CD8-positive, alpha-beta memory T cell (primary cell): ENCODE data around the gene TDRKH. TPM values are rescaled to one million over a fixed set of nuclear protein-coding genes. Genes with fewer than 3 reads are reported as not detected.

ENCODE experiments used
- CTCF ChIA-PET: fragments of 350-600 bp; sonication (Branson Sonifier 250); formaldehyde crosslinking; loops from one replicate; lab custom pipeline; 2021; ENCODE audit warnings: antibody characterized with exemption; lab: Charles Lee
- POLR2A ChIA-PET: fragments of 350-600 bp; sonication (Branson Sonifier 250); formaldehyde crosslinking; loops from one replicate; lab custom pipeline; 2021; ENCODE audit warnings: antibody characterized with exemption; lab: Charles Lee
- DNase-seq, 5 donors: peaks; one replicate each; pipeline versions ENCODE4 v3.0.0 to v3.0.0-alpha.2; 2020 to 2022; ENCODE audit warnings: mixed read lengths in 1 of 5
- H3K27ac ChIP-seq: one replicate; pipeline ENCODE4 v1.7.0; 2013; ENCODE audit warnings: low read depth, mild to moderate bottlenecking, low read length, moderate library complexity
- H3K27me3 ChIP-seq: 2 replicates; pipeline ENCODE4 v1.7.0; 2013; ENCODE audit warnings: low read length, mild to moderate bottlenecking; ENCODE audit not compliant: insufficient read depth, poor library complexity, severe bottlenecking
- H3K36me3 ChIP-seq: 2 replicates; pipeline ENCODE4 v1.7.0; 2013; ENCODE audit warnings: mild to moderate bottlenecking, low read length, moderate library complexity; ENCODE audit not compliant: insufficient read depth
- H3K4me1 ChIP-seq: 2 replicates; pipeline ENCODE4 v1.7.0; 2013; ENCODE audit warnings: mild to moderate bottlenecking, low read length, moderate library complexity; ENCODE audit not compliant: insufficient read depth
- H3K4me3 ChIP-seq: 2 replicates; pipeline ENCODE4 v1.7.0; 2013; ENCODE audit warnings: mild to moderate bottlenecking, low read length
- H3K9me3 ChIP-seq: 2 replicates; pipeline ENCODE4 v1.7.0; 2013; ENCODE audit warnings: mild to moderate bottlenecking, low read length
- H3K27ac Mint-ChIP-seq, 8 donors: one replicate each; pipeline ENCODE4 v1.8.0; 2020 to 2021; ENCODE audit warnings: mixed read lengths in 8 of 8, mild to moderate bottlenecking in 6 of 8, inconsistent platforms in 3 of 8, moderate library complexity in 3 of 8
- H3K27me3 Mint-ChIP-seq, 2 donors: one replicate each; pipeline ENCODE4 v1.8.0; 2020 to 2021; ENCODE audit warnings: mixed read lengths in 2 of 2, mild to moderate bottlenecking in 1 of 2, moderate library complexity in 1 of 2
- H3K36me3 Mint-ChIP-seq, 3 donors: one replicate each; pipeline ENCODE4 v1.8.0; 2020 to 2021; ENCODE audit warnings: mixed read lengths in 3 of 3, inconsistent platforms in 1 of 3, mild to moderate bottlenecking in 1 of 3
- H3K4me1 Mint-ChIP-seq, 3 donors: one replicate each; pipeline ENCODE4 v1.8.0; 2020 to 2021; ENCODE audit warnings: mixed read lengths in 3 of 3, inconsistent platforms in 1 of 3, mild to moderate bottlenecking in 1 of 3
- H3K4me3 Mint-ChIP-seq, 7 donors: one replicate each; pipeline ENCODE4 v1.8.0; 2020 to 2021; ENCODE audit warnings: mixed read lengths in 7 of 7, mild to moderate bottlenecking in 6 of 7, moderate library complexity in 4 of 7, inconsistent platforms in 2 of 7
- H3K9me3 Mint-ChIP-seq, 5 donors: one replicate each; pipeline ENCODE4 v1.8.0; 2020 to 2022; ENCODE audit warnings: mixed read lengths in 5 of 5, mild to moderate bottlenecking in 3 of 5, moderate library complexity in 2 of 5, inconsistent platforms in 1 of 5
- polyA plus RNA-seq: library from polyadenylated mRNA; unstranded; fragments of 300-500 nt; fragmentation: Illumina TruSeq; gene quantifications from one replicate; pipeline ENCODE4 v1.2.3, GENCODE V29; 2021
- total RNA-seq, 2 experiments: library from RNA; stranded (reverse); gene quantifications; one replicate each; pipeline ENCODE4 v1.2.3, GENCODE V29; 2021

TDRKH gene
- total and polyA plus RNA-seq, 3 experiments from 2014 or later, result 16.4 to 20.5 (median 17.4) TPM

DNA sequence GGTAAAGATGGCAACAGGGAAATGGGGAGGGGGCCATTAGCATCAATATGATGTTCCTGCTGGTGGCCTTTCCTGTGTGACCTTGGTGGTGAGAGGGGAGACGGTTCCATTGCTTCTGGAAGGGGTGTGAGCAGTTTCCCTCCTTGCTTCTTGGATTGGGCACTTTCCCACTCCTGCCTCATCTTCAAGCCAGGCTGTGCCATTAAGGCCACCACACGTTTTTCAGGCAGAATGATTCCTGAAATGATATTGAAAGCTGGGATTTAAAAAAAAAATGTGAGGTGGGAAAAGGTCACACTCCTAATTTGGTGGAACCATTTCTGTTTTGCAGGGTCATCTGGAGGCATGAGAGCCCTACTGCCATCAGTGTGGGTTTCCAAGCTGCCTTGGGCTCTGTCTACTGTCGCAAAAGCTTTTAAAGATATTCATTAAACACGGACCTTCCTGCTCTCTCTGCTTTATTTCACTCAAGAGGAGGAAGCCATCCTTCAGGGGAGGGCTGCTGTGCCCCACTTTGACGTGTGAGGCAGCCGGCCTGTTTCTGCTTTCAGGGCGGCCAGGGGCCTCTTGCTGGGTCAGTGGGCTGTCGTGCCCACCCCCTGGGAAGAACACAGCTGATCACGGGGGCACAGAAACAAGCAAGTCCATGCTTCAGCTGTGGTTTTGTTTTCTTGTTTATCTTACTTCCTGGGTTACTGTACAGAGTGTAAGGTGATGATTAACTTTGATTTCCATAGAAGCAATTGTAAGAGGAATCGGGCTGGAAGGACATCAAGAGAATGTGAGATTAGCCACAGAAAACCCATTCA lies 60.9 kb downstream of the TDRKH start:
- Histone ChIP-seq H3K4me1 (no peaks in the 10 kb centered on the region), H3K9me3 (no peaks in the 10 kb centered on the region), H3K27ac (no peak overlapping the region), H3K36me3 (no peaks in the 10 kb centered on the region), H3K4me3 (no peak overlapping the region), H3K27me3 (peaks cover 7% of the 10 kb centered on the region)
- CTCF ChIA-PET, result no interaction called here
- Mint-ChIP-seq H3K9me3 (peaks cover 0 to 3% (median 0%) of the 10 kb centered on the region in 5 donors), H3K27me3 (peaks cover 45 to 80% of the 10 kb centered on the region in 2 donors), H3K36me3 (no peaks in the 10 kb centered on the region), H3K27ac (no peak overlapping the region), H3K4me1 (no peaks in the 10 kb centered on the region), H3K4me3 (no peak overlapping the region)
- DNase-seq, result no peak
- POLR2A ChIA-PET, result no interaction called here

DNA sequence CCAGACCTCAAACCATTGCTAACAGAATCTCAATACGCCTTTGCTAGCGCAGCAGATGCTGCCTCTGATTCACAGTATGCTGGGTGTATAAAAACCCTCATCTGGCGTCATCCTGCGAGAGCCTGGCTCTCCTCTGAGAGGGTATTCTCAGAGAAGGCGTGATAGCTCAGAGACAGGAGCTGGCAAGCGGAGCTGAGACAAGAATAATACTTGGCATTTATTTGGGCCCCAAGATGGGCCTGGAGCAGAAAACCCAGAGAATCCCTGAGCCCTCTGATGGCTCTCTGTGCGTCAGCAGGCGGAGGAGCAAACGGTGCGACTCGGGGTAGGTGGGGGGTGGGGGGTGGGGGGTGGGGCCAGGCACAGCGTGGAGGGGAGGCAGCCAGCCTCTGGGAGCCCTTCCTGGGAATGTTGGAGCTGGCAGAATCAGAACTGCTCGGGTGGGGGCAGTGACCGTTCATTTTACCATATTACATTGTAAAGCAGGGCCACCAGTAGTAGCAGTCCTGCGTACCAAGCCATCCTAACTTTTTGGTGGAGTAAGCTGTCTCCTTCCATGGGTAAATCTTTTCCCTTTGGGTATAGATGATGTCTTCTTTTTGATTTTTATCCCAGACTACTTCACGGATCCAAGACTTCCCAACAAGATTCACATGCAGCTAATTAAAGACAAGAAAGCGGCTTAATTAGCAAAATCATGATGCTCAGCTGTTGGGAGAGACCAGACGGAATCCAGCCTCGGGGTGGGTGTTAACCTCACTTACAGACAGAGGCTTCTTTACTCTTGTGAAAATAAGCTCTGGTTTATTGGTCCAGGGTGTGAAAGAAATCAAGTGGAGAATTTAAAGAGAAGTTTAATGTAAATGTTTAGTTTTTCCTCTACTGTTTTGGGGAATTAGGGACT lies 61.9 kb downstream of the TDRKH start:
- Histone ChIP-seq H3K4me3 (no peak overlapping the region), H3K9me3 (no peaks in the 10 kb centered on the region), H3K27me3 (peaks cover 16% of the 10 kb centered on the region), H3K27ac (no peak overlapping the region), H3K4me1 (no peaks in the 10 kb centered on the region), H3K36me3 (no peaks in the 10 kb centered on the region)
- Mint-ChIP-seq H3K36me3 (no peaks in the 10 kb centered on the region), H3K27ac (peak overlapping the region in 1 of 8 donors; percentile 66), H3K4me1 (no peaks in the 10 kb centered on the region), H3K9me3 (peaks cover 0 to 3% (median 0%) of the 10 kb centered on the region in 5 donors), H3K27me3 (peaks cover 52 to 84% of the 10 kb centered on the region in 2 donors), H3K4me3 (no peak overlapping the region)
- CTCF ChIA-PET, result no interaction called here
- DNase-seq, result no peak
- POLR2A ChIA-PET, result no interaction called here

DNA sequence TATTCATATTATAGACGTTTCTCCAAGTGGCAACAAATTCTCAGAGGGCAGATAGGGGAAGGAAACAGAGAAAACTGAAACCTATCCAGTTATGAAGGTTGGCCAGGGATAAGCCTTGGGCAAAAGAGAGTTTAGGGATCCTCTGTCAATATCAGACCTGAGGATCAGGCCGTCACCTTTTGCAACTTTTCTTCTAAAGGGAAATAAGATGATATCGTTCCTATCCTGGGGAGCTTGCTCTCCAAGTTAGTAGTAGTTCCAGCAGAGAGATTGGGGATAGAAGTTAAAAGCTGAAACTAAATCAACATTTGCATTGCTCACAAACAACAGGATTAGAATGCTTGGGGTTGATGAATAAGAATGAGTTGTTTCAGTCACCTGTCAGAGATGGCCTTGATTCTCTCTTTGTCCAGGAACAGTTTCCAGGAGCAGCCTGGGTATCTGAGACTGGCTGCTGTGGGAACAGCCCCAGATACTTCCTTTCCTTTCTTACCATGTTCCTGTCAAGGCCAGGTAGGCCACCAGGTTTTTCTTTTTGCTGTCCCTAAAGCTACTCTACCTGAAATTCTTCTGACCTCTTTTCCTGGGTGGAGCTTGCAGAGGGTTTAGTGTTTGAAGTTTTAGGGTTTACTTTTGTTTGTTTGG lies 66.5 kb downstream of the TDRKH start:
- H3K4me3 ChIP-seq, result no peak overlapping the region
- H3K4me1 ChIP-seq, result peaks cover 19% of the 10 kb centered on the region
- Mint-ChIP-seq H3K27me3 (peaks cover 35 to 63% of the 10 kb centered on the region in 2 donors), H3K27ac (no peak overlapping the region), H3K36me3 (no peaks in the 10 kb centered on the region), H3K4me3 (no peak overlapping the region), H3K4me1 (peaks cover 19 to 21% (median 20%) of the 10 kb centered on the region in 3 donors), H3K9me3 (peaks cover 0 to 3% (median 0%) of the 10 kb centered on the region in 5 donors)
- no peaks in the 10 kb centered on the region for H3K36me3 ChIP-seq
- no peaks in the 10 kb centered on the region for H3K9me3 ChIP-seq
- H3K27ac ChIP-seq, result no peak overlapping the region
- ChIA-PET CTCF (no interaction called here), POLR2A (no interaction called here)
- H3K27me3 ChIP-seq, result peaks cover 26% of the 10 kb centered on the region
- no peak for DNase-seq

Other genes starting within 250 kb of the TDRKH start
- gene SNX27, start 178.4 kb downstream of the TDRKH start, total RNA-seq, result 10 to 100 TPM; 30.1 to 32.1 TPM
- gene SNX27, start 178.4 kb downstream of the TDRKH start, polyA plus RNA-seq, result 13.7 TPM
- gene CELF3, start 73.7 kb downstream of the TDRKH start, total RNA-seq, result not detected
- not detected for gene CELF3, start 73.7 kb downstream of the TDRKH start, polyA plus RNA-seq
- gene RIIAD1, start 69.0 kb downstream of the TDRKH start, total RNA-seq, result not detected
- gene RIIAD1, start 69.0 kb downstream of the TDRKH start, polyA plus RNA-seq, result not detected
- 100 to 1,000 TPM; 190 to 195 TPM for gene MRPL9, start 27.0 kb downstream of the TDRKH start, total RNA-seq
- gene MRPL9, start 27.0 kb downstream of the TDRKH start, polyA plus RNA-seq, result 132 TPM
- gene LINGO4, start 14.9 kb upstream of the TDRKH start, total RNA-seq, result under 1 TPM in 1 of 2 experiments, not detected in 1; 0.09 TPM
- gene LINGO4, start 14.9 kb upstream of the TDRKH start, polyA plus RNA-seq, result 0.28 TPM
- gene RORC, start 41.3 kb upstream of the TDRKH start, total RNA-seq, result 1 to 10 TPM; 1.3 to 1.5 TPM
- gene RORC, start 41.3 kb upstream of the TDRKH start, polyA plus RNA-seq, result 46.4 TPM
- 1 to 10 TPM; 1.9 to 2.0 TPM for gene C2CD4D, start 49.3 kb upstream of the TDRKH start, total RNA-seq
- 3.7 TPM for gene C2CD4D, start 49.3 kb upstream of the TDRKH start, polyA plus RNA-seq
- gene THEM5, start 63.2 kb upstream of the TDRKH start, total RNA-seq, result not detected
- gene THEM5, start 63.2 kb upstream of the TDRKH start, polyA plus RNA-seq, result 0.38 TPM
- gene THEM4, start 119.0 kb upstream of the TDRKH start, total RNA-seq, result 10 to 100 TPM; 31.4 to 31.7 TPM
- gene THEM4, start 119.0 kb upstream of the TDRKH start, polyA plus RNA-seq, result 77.0 TPM
- 100 to 1,000 TPM; 263 to 279 TPM for gene S100A10, start 203.4 kb upstream of the TDRKH start, total RNA-seq
- gene S100A10, start 203.4 kb upstream of the TDRKH start, polyA plus RNA-seq, result 1,167 TPM
- 100 to 1,000 TPM; 257 to 262 TPM for gene S100A11, start 246.5 kb upstream of the TDRKH start, total RNA-seq
- 554 TPM for gene S100A11, start 246.5 kb upstream of the TDRKH start, polyA plus RNA-seq